Activated B cell treated with CpG ODN at 0.5 μM for 24 hours (primary cell): ENCODE data around the gene KIAA0040. TPM values are rescaled to one million over a fixed set of nuclear protein-coding genes. Genes with fewer than 3 reads are reported as not detected.

Source experiments
- ATAC-seq: fragments of 200-7000 bp; cut with Tn5 transposase; one replicate; pipeline ENCODE4 v1.10.0; 2021; ENCODE audit warnings: low read depth, mild to moderate bottlenecking, moderate library complexity
- CTCF ChIA-PET: fragments of 350-600 bp; sonication (Branson Sonifier 250); formaldehyde crosslinking; loops from one replicate; lab custom pipeline; 2021; ENCODE audit warnings: antibody characterized with exemption; lab: Charles Lee
- POLR2A ChIA-PET: fragments of 350-600 bp; sonication (Branson Sonifier 250); formaldehyde crosslinking; loops from one replicate; lab custom pipeline; 2021; ENCODE audit warnings: antibody characterized with exemption; lab: Charles Lee
- DNase-seq: peaks from one replicate; pipeline ENCODE4 v3.0.0; 2022
- H3K27ac Mint-ChIP-seq: one replicate; pipeline ENCODE4 v1.8.0; 2020; ENCODE audit warnings: mixed read lengths
- H3K27me3 Mint-ChIP-seq: one replicate; pipeline ENCODE4 v1.8.0; 2021; ENCODE audit warnings: mixed read lengths
- H3K36me3 Mint-ChIP-seq: one replicate; pipeline ENCODE4 v1.8.0; 2021; ENCODE audit warnings: low read depth, mixed read lengths
- H3K4me1 Mint-ChIP-seq: one replicate; pipeline ENCODE4 v1.8.0; 2021; ENCODE audit warnings: mixed read lengths
- H3K4me3 Mint-ChIP-seq: one replicate; pipeline ENCODE4 v1.8.0; 2020; ENCODE audit warnings: mild to moderate bottlenecking, mixed read lengths
- H3K9me3 Mint-ChIP-seq: one replicate; pipeline ENCODE4 v1.8.0; 2020; ENCODE audit warnings: mixed read lengths
- CTCF ChIP-seq: fragments of 200-600 bp; IDR thresholded peaks from one replicate; pipeline ENCODE4 v1.8.0; 2022; ENCODE audit warnings: antibody characterized with exemption, mild to moderate bottlenecking
- intact Hi-C: fragments of 100-400 bp; cut with micrococcal nuclease; formaldehyde crosslinking; loops from one replicate; pipeline ENCODE4 v1.15.1; 2024
- total RNA-seq: library from RNA; stranded (reverse); gene quantifications from 2 replicates; pipeline ENCODE4 v1.2.3, GENCODE V29; 2022

Gene KIAA0040
- total RNA-seq, 1 donor from 2014 or later = 57.2 TPM

GRCh38 chr1:175137369-175137768 lies 55.2 kb downstream of the KIAA0040 start:
- ATAC-seq (no peak), DNase-seq (no peak)
- H3K36me3 Mint-ChIP-seq = no peaks in the 10 kb centered on the region
- peaks cover 12% of the 10 kb centered on the region for H3K4me1 Mint-ChIP-seq
- H3K4me3 Mint-ChIP-seq = no peak overlapping the region
- no peak for TF ChIP-seq CTCF
- H3K9me3 Mint-ChIP-seq = no peaks in the 10 kb centered on the region
- POLR2A ChIA-PET = interaction anchor here (0.5 kb wide), 1 partner anchor 142 kb away, joined by 3 read pairs; no protein-coding TSS in a partner anchor
- peaks cover 21% of the 10 kb centered on the region for H3K27me3 Mint-ChIP-seq
- intact Hi-C loops = no loop called here
- H3K27ac Mint-ChIP-seq = no peak overlapping the region
- CTCF ChIA-PET = interaction anchor here (1.3 kb wide), 1 partner anchor 15 kb away, joined by 4 read pairs; no protein-coding TSS in a partner anchor

GRCh38 chr1:175136246-175136645 lies 56.3 kb downstream of the KIAA0040 start:
- H3K4me1 Mint-ChIP-seq = peaks cover 3% of the 10 kb centered on the region
- H3K36me3 Mint-ChIP-seq = no peaks in the 10 kb centered on the region
- ChIA-PET POLR2A (no interaction called here), CTCF (interaction anchor here (3.5 kb wide), 1 partner anchor 11 kb away, joined by 12 read pairs; no protein-coding TSS in a partner anchor)
- no peaks in the 10 kb centered on the region for H3K9me3 Mint-ChIP-seq
- peaks cover 21% of the 10 kb centered on the region for H3K27me3 Mint-ChIP-seq
- intact Hi-C loops = no loop called here
- H3K27ac Mint-ChIP-seq = no peak overlapping the region
- H3K4me3 Mint-ChIP-seq = no peak overlapping the region
- DNase-seq (no peak), ATAC-seq (no peak)
- TF ChIP-seq CTCF = no peak

GRCh38 chr1:175134500-175134899 lies 58.1 kb downstream of the KIAA0040 start:
- Mint-ChIP-seq H3K4me3 (no peak overlapping the region), H3K9me3 (no peaks in the 10 kb centered on the region), H3K27me3 (peaks cover 21% of the 10 kb centered on the region), H3K27ac (no peak overlapping the region), H3K4me1 (peaks cover 6% of the 10 kb centered on the region), H3K36me3 (no peaks in the 10 kb centered on the region)
- CTCF ChIA-PET = interaction anchor here (3.5 kb wide), 1 partner anchor 10 kb away, joined by 12 read pairs; no protein-coding TSS in a partner anchor
- POLR2A ChIA-PET = no interaction called here
- intact Hi-C loops = no loop called here
- no peak for ATAC-seq
- no peak for DNase-seq
- TF ChIP-seq CTCF = no peak

GRCh38 chr1:175133673-175134435 lies 58.7 kb downstream of the KIAA0040 start:
- ChIA-PET POLR2A (no interaction called here), CTCF (interaction anchor here (3.5 kb wide), 1 partner anchor 9 kb away, joined by 12 read pairs; no protein-coding TSS in a partner anchor)
- H3K4me1 Mint-ChIP-seq = peaks cover 6% of the 10 kb centered on the region
- TF ChIP-seq CTCF = no peak
- ATAC-seq (no peak), DNase-seq (no peak)
- no peak overlapping the region for H3K4me3 Mint-ChIP-seq
- intact Hi-C loops = no loop called here
- H3K9me3 Mint-ChIP-seq = no peaks in the 10 kb centered on the region
- H3K27me3 Mint-ChIP-seq = peaks cover 21% of the 10 kb centered on the region
- H3K27ac Mint-ChIP-seq = no peak overlapping the region
- no peaks in the 10 kb centered on the region for H3K36me3 Mint-ChIP-seq

GRCh38 chr1:175132436-175132835 lies 60.1 kb downstream of the KIAA0040 start:
- H3K9me3 Mint-ChIP-seq = no peaks in the 10 kb centered on the region
- intact Hi-C loops = no loop called here
- no peaks in the 10 kb centered on the region for H3K36me3 Mint-ChIP-seq
- POLR2A ChIA-PET = no interaction called here
- no peak for ATAC-seq
- H3K4me1 Mint-ChIP-seq = peaks cover 6% of the 10 kb centered on the region
- TF ChIP-seq CTCF = no peak
- peaks cover 13% of the 10 kb centered on the region for H3K27me3 Mint-ChIP-seq
- CTCF ChIA-PET = no interaction called here
- H3K27ac Mint-ChIP-seq = no peak overlapping the region
- DNase-seq = no peak
- no peak overlapping the region for H3K4me3 Mint-ChIP-seq
